Mammary epithelial cell (primary cell): ENCODE results near the gene IL5RA.

Experiments used
- CTCF ChIP-seq, 2 donors: IDR thresholded peaks in 1 of 2; conservative IDR thresholded peaks in 1 of 2; 2 replicates each; pipeline ENCODE4 v1.5.1; 2011 to 2012; ENCODE audit warnings: inconsistent platforms in 2 of 2, low read length in 2 of 2, mild to moderate bottlenecking in 2 of 2, control low read depth in 1 of 2, low read depth in 1 of 2; ENCODE audit not compliant: insufficient read depth in 1 of 2; ENCODE audit errors: extremely low read depth in 1 of 2
- EZH2 ChIP-seq: IDR thresholded peaks from 2 replicates; pipeline ENCODE4 v1.6.1; 2012; ENCODE audit warnings: low read length, inconsistent platforms, borderline replicate concordance

- TF ChIP-seq CTCF (conservative IDR thresholded peaks at IDR 0.05 in 1 of 2, IDR thresholded peaks at IDR 0.05 in 1 of 2; ENCODE audit: extremely low read depth in 1 of 2, insufficient read depth in 1 of 2, low read depth in 1 of 2, low read length in 2 of 2): no peak
- TF ChIP-seq EZH2: no peak
Measured at GRCh38 chr3:3141939-3142338, 31.8 kb upstream of the IL5RA start.
